OCI-LY3 (cell line): ENCODE results near the gene ARL13B.

Source experiments
- EZH2phosphoT487 ChIP-seq: fragments of 200-600 bp; shearing (Covaris generic); IDR thresholded peaks from 2 replicates; pipeline ENCODE4 v1.6.1; 2018; ENCODE audit warnings: antibody characterized with exemption, mixed run types, low read depth
- TF ChIP-seq, protein P1 (sequence below): fragments of 200-600, 300-600 bp; sonication (generic); IDR thresholded peaks from 2 replicates; pipeline ENCODE4 v1.5.1; 2014; ENCODE audit warnings: antibody characterized with exemption, low read length, low read depth

DNA sequence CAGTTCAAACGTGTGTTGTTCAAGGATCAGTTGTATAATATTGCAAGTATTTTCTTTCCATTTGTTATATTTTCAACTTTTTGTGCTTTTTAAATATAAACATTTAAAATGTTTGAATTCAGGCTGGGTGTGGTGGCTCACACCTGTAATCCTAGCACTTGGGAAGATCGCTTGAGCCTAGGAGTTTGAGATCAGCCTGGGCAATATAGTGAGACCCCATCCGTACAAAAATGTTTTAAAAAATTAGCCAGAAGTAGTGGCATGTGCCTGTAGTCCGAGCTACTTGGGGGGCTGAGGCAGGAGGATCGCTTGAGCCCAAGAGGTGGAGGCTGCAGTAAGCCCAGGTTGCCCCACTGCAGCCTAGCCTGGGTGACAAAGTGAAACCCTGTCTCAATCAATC is 4.7 kb downstream of the ARL13B start:
- no peak for TF ChIP-seq EZH2phosphoT487
- TF ChIP-seq, protein P1, sequence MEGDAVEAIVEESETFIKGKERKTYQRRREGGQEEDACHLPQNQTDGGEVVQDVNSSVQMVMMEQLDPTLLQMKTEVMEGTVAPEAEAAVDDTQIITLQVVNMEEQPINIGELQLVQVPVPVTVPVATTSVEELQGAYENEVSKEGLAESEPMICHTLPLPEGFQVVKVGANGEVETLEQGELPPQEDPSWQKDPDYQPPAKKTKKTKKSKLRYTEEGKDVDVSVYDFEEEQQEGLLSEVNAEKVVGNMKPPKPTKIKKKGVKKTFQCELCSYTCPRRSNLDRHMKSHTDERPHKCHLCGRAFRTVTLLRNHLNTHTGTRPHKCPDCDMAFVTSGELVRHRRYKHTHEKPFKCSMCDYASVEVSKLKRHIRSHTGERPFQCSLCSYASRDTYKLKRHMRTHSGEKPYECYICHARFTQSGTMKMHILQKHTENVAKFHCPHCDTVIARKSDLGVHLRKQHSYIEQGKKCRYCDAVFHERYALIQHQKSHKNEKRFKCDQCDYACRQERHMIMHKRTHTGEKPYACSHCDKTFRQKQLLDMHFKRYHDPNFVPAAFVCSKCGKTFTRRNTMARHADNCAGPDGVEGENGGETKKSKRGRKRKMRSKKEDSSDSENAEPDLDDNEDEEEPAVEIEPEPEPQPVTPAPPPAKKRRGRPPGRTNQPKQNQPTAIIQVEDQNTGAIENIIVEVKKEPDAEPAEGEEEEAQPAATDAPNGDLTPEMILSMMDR = no peak
